Spleen (tissue), 11 donors: Measurements from ENCODE around the gene RRP12. TPM values are rescaled to one million over a fixed set of nuclear protein-coding genes. Genes with fewer than 3 reads are reported as not detected.

Source experiments
- DNase-seq: peaks from one replicate; pipeline ENCODE4 v3.0.0-alpha.2; 2020
- H3K27ac ChIP-seq, 8 donors: fragments of 200-600 bp; sonication (generic) in 7 of 8; 1 replicate in 4 of 8; 2 replicates in 4 of 8; pipeline versions ENCODE4 v1.5.0 to v1.8.0; 2016 to 2021; ENCODE audit warnings: inconsistent platforms in 4 of 8, mild to moderate bottlenecking in 4 of 8, moderate library complexity in 1 of 8
- H3K27me3 ChIP-seq, 7 donors: fragments of 200-600 bp; sonication (generic) in 6 of 7; replicated peaks in 1 of 7; 1 replicate in 4 of 7; 2 replicates in 3 of 7; pipeline versions ENCODE4 v1.5.0 to v1.8.0; 2016 to 2021; ENCODE audit warnings: inconsistent platforms in 3 of 7, mild to moderate bottlenecking in 1 of 7
- H3K36me3 ChIP-seq, 6 donors: fragments of 200-600 bp; sonication (generic) in 5 of 6; 1 replicate in 4 of 6; 2 replicates in 2 of 6; pipeline versions ENCODE4 v1.5.0 to v1.8.0; 2016 to 2021; ENCODE audit warnings: inconsistent platforms in 2 of 6
- H3K4me1 ChIP-seq, 6 donors: fragments of 200-600 bp; sonication (generic) in 5 of 6; 1 replicate in 3 of 6; 2 replicates in 3 of 6; pipeline versions ENCODE4 v1.5.0 to v1.8.0; 2016 to 2021; ENCODE audit warnings: inconsistent platforms in 3 of 6
- H3K4me3 ChIP-seq, 8 donors: fragments of 200-600 bp; sonication (generic) in 7 of 8; 1 replicate in 4 of 8; 2 replicates in 4 of 8; pipeline versions ENCODE4 v1.5.0 to v1.8.0; 2016 to 2021; ENCODE audit warnings: inconsistent platforms in 4 of 8, mild to moderate bottlenecking in 4 of 8, moderate library complexity in 2 of 8
- H3K9me3 ChIP-seq, 8 donors: fragments of 200-600 bp; sonication (generic) in 7 of 8; 1 replicate in 4 of 8; 2 replicates in 4 of 8; pipeline versions ENCODE4 v1.5.0 to v1.8.0; 2016 to 2021; ENCODE audit warnings: inconsistent platforms in 4 of 8
- CTCF ChIP-seq, 11 experiments: fragments of 200-600 bp in 7 of 11; fragments of 450-650 bp in 4 of 11; sonication (generic) in 4 of 11; IDR thresholded peaks in 8 of 11; conservative IDR thresholded peaks in 3 of 11; 1 replicate in 7 of 11; 2 replicates in 4 of 11; pipeline versions ENCODE4 v1.4.0 to v1.8.0; 2016 to 2021; ENCODE audit warnings: antibody characterized with exemption in 11 of 11, inconsistent platforms in 4 of 11, mild to moderate bottlenecking in 1 of 11
- POLR2A ChIP-seq, 3 donors: fragments of 450-650 bp; IDR thresholded peaks; one replicate each; pipeline ENCODE4 v1.5.1; 2017; ENCODE audit warnings: antibody characterized with exemption in 3 of 3, mild to moderate bottlenecking in 1 of 3
- POLR2AphosphoS5 ChIP-seq, 3 donors: sonication (generic); formaldehyde crosslinking; IDR thresholded peaks; one replicate each; pipeline ENCODE4 v1.5.1; 2017; ENCODE audit warnings: antibody characterized with exemption in 3 of 3
- WGBS, 5 donors: extraction: QIAGEN DNeasy Blood & Tissue Kit in 3 of 5; methylation state at CpG; one replicate each; pipeline versions ENCODE4 v1.1.5 to v1.1.7; 2013 to 2018; 5-methylcytosine and 5-hydroxymethylcytosine counted together
- intact Hi-C: fragments of 100-400 bp; cut with DNase I; formaldehyde crosslinking; loops from one replicate; pipeline ENCODE4 v1.15.0; 2023; ENCODE audit warnings: low total_unique reads
- polyA plus RNA-seq, 3 donors: library from polyadenylated mRNA; stranded (reverse); fragments of 200-250 nt; gene quantifications; one replicate each; pipeline ENCODE4 v1.2.1, GENCODE V29; 2013
- total RNA-seq, 7 donors: library from RNA; depleted of rRNA in 3 of 7; stranded (reverse); fragments of >200 nt in 3 of 7; fragmentation: NEBNext Ultra II Directional in 4 of 7; extraction: Animal tissue kit (Norgen Biotek cat#: 25700) in 4 of 7; gene quantifications; one replicate each; pipeline versions ENCODE4 v1.1.0 to v1.2.1, GENCODE V29; 2016 to 2021
- donor health status: healthy with polysubstance abuse.
- donor health status: DM: no; HTN: no; CAD: no; lungs with moderate emphysema.
- donor health status: DM: no; HTN: no; CAD: no.
- donor health status: Bipolar disorder and iron deficiency.
- donor health status: healthy.
- donor health status: DM: no; HTN: no; CAD: no.
- donor health status: DM: yes; HTN: yes; CAD: no.

The RRP12 gene
- total and polyA plus RNA-seq, 10 donors: 12.3 to 51.4 (median 24.9) TPM

DNA sequence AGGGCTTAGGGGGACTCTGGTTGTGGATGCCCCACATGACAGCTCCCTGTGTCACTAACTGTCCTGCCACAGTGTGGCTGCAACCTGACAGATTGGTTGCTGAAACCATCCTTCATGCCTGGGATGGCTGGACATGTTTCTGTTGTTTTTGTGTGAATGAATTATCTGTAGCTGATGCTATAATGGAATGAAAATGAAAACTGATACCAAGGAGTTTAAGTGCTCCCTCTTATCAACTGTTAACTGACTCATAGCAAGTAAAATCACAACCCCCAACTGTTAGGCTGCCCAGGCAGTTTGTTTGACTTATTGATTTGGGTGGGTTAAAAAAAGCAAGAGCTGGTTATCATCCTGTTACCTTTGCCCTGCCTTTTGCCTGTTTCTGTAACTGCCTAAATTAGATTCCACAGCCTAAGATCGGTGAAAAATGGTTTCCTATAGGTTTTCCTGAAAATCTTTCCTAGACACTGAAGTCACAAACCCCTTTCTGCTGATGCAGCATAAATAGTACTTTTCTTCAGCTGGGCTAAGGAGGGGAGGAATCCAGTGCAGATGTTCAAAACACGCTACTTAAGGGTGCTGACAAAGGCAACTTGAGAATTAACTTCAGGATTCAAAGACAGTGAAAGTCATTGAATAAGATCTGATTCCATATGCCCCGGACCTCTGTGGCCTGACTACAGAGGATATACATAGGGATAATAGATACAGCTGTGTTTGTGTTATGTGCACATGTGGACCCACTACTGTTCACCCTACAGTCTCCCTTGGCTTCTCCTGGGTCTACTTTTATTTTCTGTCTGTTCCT, 72.3 kb downstream of the RRP12 start:
- Histone ChIP-seq H3K27ac (peak overlapping the region in 2 of 8 donors; percentile 26 to 100), H3K36me3 (peaks cover 0 to 55% (median 8%) of the 10 kb centered on the region in 6 donors), H3K9me3 (no peaks in the 10 kb centered on the region), H3K4me3 (no peak overlapping the region), H3K27me3 (no peaks in the 10 kb centered on the region), H3K4me1 (peaks cover 19 to 72% (median 57%) of the 10 kb centered on the region in 6 donors)
- intact Hi-C loops: no loop called here
- DNase-seq: no peak
- no peak for TF ChIP-seq POLR2AphosphoS5 (IDR thresholded peaks at IDR 0.05)
- TF ChIP-seq POLR2A (IDR thresholded peaks at IDR 0.05): no peak
- no peak for TF ChIP-seq CTCF (IDR thresholded peaks at IDR 0.05 in 8 of 11, conservative IDR thresholded peaks at IDR 0.05 in 3 of 11)
- WGBS, 5 donors: 75 to 91% (median 86%) methylated on average over 3 of the region's 3 CpGs

DNA sequence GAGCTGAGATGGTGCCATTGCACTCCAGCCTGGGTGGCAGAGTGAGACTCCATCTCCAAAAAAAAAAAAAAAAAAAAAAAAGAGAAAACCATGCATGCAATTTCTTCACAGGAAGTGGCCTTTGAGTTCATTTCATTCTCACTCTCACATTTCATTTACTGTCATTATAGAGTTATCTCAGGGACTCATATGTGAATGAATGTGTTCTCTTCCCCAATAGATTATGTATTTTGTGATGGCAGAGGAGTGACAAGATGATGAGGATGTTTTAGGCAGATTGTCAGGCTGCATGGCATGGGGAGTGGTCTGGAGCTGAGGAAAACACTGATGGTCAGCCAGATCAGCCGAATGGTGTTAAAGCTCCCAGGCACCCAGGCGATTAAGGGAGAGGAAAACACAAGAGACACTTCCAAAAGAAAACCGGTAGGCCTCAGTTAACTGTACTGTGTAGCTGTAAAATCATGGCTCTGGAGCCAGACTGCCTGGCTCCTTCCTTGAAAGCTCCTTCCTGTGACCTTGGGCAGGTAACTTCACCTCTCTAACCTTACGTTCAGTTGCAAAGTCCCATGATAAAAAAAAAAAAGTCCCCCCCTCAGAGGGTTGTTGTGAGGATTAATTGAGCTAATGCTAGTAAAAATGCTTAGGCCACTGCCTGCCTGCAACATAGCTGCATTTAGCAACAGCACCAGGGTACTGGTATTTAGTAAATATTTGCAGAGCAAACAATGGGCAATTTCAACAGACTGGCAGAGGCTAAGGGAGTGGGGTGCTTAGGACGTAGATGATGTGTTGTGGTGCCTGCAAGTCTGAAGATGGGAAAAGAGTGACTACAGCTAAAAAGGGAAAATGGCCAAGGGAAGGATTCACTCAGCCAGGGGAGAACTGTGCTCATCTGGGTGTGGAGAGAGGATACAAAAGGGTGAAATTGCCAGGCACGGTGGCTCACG, 73.5 kb downstream of the RRP12 start:
- Histone ChIP-seq H3K36me3 (peaks cover 0 to 55% (median 8%) of the 10 kb centered on the region in 6 donors), H3K9me3 (no peaks in the 10 kb centered on the region), H3K27ac (peak overlapping the region in 4 of 8 donors; percentile 30 to 100 (median 38)), H3K4me3 (no peak overlapping the region), H3K4me1 (peaks cover 14 to 73% (median 50%) of the 10 kb centered on the region in 6 donors), H3K27me3 (no peaks in the 10 kb centered on the region)
- intact Hi-C loops: no loop called here
- no peak for TF ChIP-seq POLR2A (IDR thresholded peaks at IDR 0.05)
- TF ChIP-seq POLR2AphosphoS5 (IDR thresholded peaks at IDR 0.05): no peak
- TF ChIP-seq CTCF (IDR thresholded peaks at IDR 0.05 in 8 of 11, conservative IDR thresholded peaks at IDR 0.05 in 3 of 11): no peak
- WGBS, 5 donors: 76 to 83% (median 82%) methylated on average over 7 of the region's 7 CpGs
- DNase-seq: no peak

DNA sequence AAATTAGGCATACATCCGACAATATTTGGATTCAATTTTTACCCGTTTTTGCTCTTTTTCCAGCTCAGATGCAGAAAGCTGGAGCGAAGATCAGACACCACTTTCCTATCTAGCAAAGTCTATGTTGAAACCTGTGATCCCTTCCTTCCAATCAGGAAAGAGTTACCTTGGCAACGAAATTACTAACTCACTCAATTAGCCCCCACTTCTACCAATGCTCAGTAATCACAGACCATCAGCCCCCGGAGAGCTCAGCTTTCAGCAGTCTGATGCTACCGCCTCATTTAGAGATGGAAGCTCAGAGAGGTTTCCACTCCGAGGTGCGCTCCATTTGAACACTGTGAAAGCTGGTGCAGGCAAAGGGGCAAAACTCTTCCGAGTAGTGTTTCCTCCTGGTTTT, 75.4 kb downstream of the RRP12 start:
- Histone ChIP-seq H3K9me3 (no peaks in the 10 kb centered on the region), H3K27me3 (no peaks in the 10 kb centered on the region), H3K36me3 (peaks cover 0 to 40% (median 8%) of the 10 kb centered on the region in 6 donors), H3K4me1 (peaks cover 13 to 73% (median 49%) of the 10 kb centered on the region in 6 donors), H3K27ac (no peak overlapping the region), H3K4me3 (no peak overlapping the region)
- WGBS, 5 donors: 85 to 96% (median 92%) methylated on average over 9 of the region's 9 CpGs
- TF ChIP-seq POLR2AphosphoS5 (IDR thresholded peaks at IDR 0.05) (no peak), CTCF (IDR thresholded peaks at IDR 0.05 in 8 of 11, conservative IDR thresholded peaks at IDR 0.05 in 3 of 11) (no peak), POLR2A (IDR thresholded peaks at IDR 0.05) (no peak)
- intact Hi-C loops: no loop called here
- no peak for DNase-seq
